ENCODE data around the gene ARAP1.

ARAP1 gene

GRCh38 chr11:72766152-72766902, 14.1 kb upstream of the ARAP1 start:
- Histone ChIP-seq H3K36me3 (ENCODE audit: insufficient read depth, insufficient read length, low read length) (no peaks in the 10 kb centered on the region), H3K9me3 (ENCODE audit: insufficient read depth, low read length) (no peaks in the 10 kb centered on the region), H3K9ac (ENCODE audit: insufficient read length, low read depth) (no peak overlapping the region), H3K27me3 (ENCODE audit: insufficient read depth, insufficient read length) (no peaks in the 10 kb centered on the region), H3K4me1 (ENCODE audit: insufficient read depth, insufficient read length) (peaks cover 21% of the 10 kb centered on the region), H3K4me3 (ENCODE audit: insufficient read length, low read depth) (no peak overlapping the region)
- DNase-seq (ENCODE audit: low read depth, low spot score), result no peak
- no peak for TF ChIP-seq ZNF274 (IDR thresholded peaks at IDR 0.05; ENCODE audit: low read depth, low read length)
- TF ChIP-seq SUZ12 (IDR thresholded peaks at IDR 0.05; ENCODE audit: extremely low read depth, insufficient read depth, insufficient read length), result no peak
- TF ChIP-seq YY1 (IDR thresholded peaks at IDR 0.05; ENCODE audit: insufficient read depth, insufficient read length), result no peak

- no peak overlapping the region for H3K9ac ChIP-seq (ENCODE audit: insufficient read length, low read depth)
- no peak for DNase-seq (ENCODE audit: low read depth, low spot score)
- no peaks in the 10 kb centered on the region for H3K27me3 ChIP-seq (ENCODE audit: insufficient read depth, insufficient read length)
- TF ChIP-seq SUZ12 (IDR thresholded peaks at IDR 0.05; ENCODE audit: extremely low read depth, insufficient read depth, insufficient read length) (no peak), ZNF274 (IDR thresholded peaks at IDR 0.05; ENCODE audit: low read depth, low read length) (no peak), YY1 (IDR thresholded peaks at IDR 0.05; ENCODE audit: insufficient read depth, insufficient read length) (no peak)
- H3K36me3 ChIP-seq (ENCODE audit: insufficient read depth, insufficient read length, low read length), result no peaks in the 10 kb centered on the region
- no peak overlapping the region for H3K4me3 ChIP-seq (ENCODE audit: insufficient read length, low read depth)
- H3K9me3 ChIP-seq (ENCODE audit: insufficient read depth, low read length), result no peaks in the 10 kb centered on the region
- peaks cover 17% of the 10 kb centered on the region for H3K4me1 ChIP-seq (ENCODE audit: insufficient read depth, insufficient read length)
These were observed 12.3 kb upstream of the ARAP1 start for GRCh38 chr11:72764503-72764902.

- TF ChIP-seq SUZ12 (IDR thresholded peaks at IDR 0.05; ENCODE audit: extremely low read depth, insufficient read depth, insufficient read length), result no peak
- TF ChIP-seq YY1 (IDR thresholded peaks at IDR 0.05; ENCODE audit: insufficient read depth, insufficient read length), result no peak
- Histone ChIP-seq H3K4me1 (ENCODE audit: insufficient read depth, insufficient read length) (peaks cover 18% of the 10 kb centered on the region), H3K36me3 (ENCODE audit: insufficient read depth, insufficient read length, low read length) (peaks cover 2% of the 10 kb centered on the region), H3K4me3 (ENCODE audit: insufficient read length, low read depth) (no peak overlapping the region), H3K27me3 (ENCODE audit: insufficient read depth, insufficient read length) (no peaks in the 10 kb centered on the region), H3K9ac (ENCODE audit: insufficient read length, low read depth) (no peak overlapping the region), H3K9me3 (ENCODE audit: insufficient read depth, low read length) (no peaks in the 10 kb centered on the region)
- no peak for DNase-seq (ENCODE audit: low read depth, low spot score)
These were observed 11.6 kb upstream of the ARAP1 start for GRCh38 chr11:72763823-72764222.

DNA sequence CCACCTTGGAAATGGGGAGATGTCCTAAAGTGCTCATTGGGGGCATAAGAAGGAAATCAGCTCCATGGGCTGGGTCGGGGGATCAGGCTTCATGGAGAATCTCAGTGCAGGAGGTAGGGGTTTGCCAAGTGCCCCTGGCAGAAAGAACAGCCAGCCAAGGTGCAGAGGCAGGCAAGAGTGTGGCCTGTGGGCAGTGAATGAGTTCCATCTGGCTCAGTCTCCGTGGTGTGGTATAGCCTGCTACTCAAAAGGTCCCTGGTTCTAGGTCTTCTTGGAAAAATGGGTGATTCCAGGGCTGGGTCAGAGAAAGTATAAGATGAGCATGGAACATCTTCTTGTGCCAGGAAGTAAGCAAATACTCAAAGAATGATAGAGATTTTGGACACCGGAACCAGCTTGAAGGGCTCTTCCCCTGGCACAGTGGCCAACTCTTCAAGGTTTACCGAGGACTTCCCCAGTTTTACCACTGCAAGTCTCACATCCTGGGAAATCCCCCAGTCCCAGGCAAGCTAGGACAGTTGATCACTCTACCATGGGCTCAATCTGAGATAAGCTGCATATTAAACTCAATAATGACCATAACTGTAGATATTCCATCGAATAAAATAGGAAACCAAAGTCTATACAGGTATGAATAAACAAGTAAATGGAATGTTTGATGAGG, 10.6 kb upstream of the ARAP1 start:
- Histone ChIP-seq H3K9me3 (ENCODE audit: insufficient read depth, low read length) (no peaks in the 10 kb centered on the region), H3K9ac (ENCODE audit: insufficient read length, low read depth) (no peak overlapping the region), H3K36me3 (ENCODE audit: insufficient read depth, insufficient read length, low read length) (peaks cover 9% of the 10 kb centered on the region), H3K4me1 (ENCODE audit: insufficient read depth, insufficient read length) (peaks cover 15% of the 10 kb centered on the region), H3K27me3 (ENCODE audit: insufficient read depth, insufficient read length) (no peaks in the 10 kb centered on the region), H3K4me3 (ENCODE audit: insufficient read length, low read depth) (no peak overlapping the region)
- TF ChIP-seq SUZ12 (IDR thresholded peaks at IDR 0.05; ENCODE audit: extremely low read depth, insufficient read depth, insufficient read length), result no peak
- no peak for TF ChIP-seq ZNF274 (IDR thresholded peaks at IDR 0.05; ENCODE audit: low read depth, low read length)
- TF ChIP-seq YY1 (IDR thresholded peaks at IDR 0.05; ENCODE audit: insufficient read depth, insufficient read length), result no peak
- no peak for DNase-seq (ENCODE audit: low read depth, low spot score)

DNA sequence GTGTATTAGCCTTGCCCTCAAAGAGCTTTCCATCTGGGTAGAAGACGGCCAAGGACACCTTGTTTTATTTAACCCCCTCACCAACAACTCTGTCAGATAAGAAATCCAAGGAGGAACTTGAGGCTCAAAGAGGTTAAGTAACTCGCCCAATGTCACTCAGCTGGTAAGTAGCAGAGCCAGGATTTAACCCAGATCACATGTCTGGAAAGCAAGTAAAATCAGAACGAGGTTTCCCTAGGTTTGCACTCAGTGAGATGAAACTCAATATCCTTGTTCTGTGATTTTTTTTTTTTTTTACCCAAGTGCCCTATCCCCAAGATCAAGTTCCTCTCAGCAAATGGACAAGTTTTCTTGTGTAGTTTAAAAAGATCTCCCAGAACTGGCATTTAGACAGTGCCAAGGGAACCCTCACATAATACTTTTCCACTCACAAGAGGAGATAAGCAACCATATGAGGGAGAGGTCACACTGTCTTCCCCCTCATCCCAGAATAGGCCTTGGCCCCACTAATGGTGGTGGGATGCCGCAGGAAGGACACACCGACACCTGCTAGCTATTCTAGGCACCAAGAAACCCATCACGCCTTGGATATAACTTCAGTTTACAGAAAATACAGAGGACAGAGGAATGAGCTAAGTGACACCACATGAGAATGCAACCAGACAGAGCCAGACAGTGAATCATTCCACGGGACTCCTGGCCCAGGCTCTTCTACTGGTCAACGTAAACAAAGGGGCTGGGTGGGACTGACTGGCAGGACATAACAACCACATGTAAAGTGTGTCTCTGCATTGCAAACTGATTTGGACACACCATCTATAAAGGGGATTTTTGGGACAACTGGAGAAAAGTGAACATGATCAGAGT, 8.6 kb upstream of the ARAP1 start:
- Histone ChIP-seq H3K36me3 (ENCODE audit: insufficient read depth, insufficient read length, low read length) (peaks cover 16% of the 10 kb centered on the region), H3K9ac (ENCODE audit: insufficient read length, low read depth) (no peak overlapping the region), H3K27me3 (ENCODE audit: insufficient read depth, insufficient read length) (no peaks in the 10 kb centered on the region), H3K4me3 (ENCODE audit: insufficient read length, low read depth) (no peak overlapping the region), H3K4me1 (ENCODE audit: insufficient read depth, insufficient read length) (peaks cover 11% of the 10 kb centered on the region), H3K9me3 (ENCODE audit: insufficient read depth, low read length) (no peaks in the 10 kb centered on the region)
- no peak for DNase-seq (ENCODE audit: low read depth, low spot score)
- TF ChIP-seq SUZ12 (IDR thresholded peaks at IDR 0.05; ENCODE audit: extremely low read depth, insufficient read depth, insufficient read length) (no peak), YY1 (IDR thresholded peaks at IDR 0.05; ENCODE audit: insufficient read depth, insufficient read length) (no peak), ZNF274 (IDR thresholded peaks at IDR 0.05; ENCODE audit: low read depth, low read length) (no peak)

DNA sequence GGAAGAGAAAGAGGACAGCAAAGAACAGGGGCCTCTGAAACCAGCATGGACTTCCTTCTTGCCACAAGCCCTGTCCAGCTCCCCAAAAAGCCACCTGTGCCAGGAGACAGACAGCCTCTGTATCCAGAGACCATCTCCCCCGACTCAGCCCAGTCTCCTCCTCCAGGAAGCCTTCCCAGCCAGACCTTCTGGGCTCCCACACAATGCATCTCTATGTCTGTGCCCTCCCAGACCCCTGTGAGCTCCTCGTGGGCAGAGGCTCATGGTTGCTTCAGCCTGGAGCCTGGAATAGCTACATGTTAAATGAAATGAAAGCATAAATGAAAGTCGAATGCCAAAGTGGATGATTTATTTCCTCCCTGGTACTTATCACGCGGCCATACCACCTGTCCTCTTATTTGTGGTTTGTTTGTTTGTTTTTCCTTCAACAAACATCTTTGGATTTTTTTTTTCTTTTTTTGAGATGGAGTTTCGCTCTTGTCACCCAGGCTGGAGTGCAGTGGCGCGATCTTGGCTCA, 7.3 kb upstream of the ARAP1 start:
- H3K9ac ChIP-seq (ENCODE audit: insufficient read length, low read depth), result no peak overlapping the region
- H3K27me3 ChIP-seq (ENCODE audit: insufficient read depth, insufficient read length), result no peaks in the 10 kb centered on the region
- no peak for DNase-seq (ENCODE audit: low read depth, low spot score)
- H3K36me3 ChIP-seq (ENCODE audit: insufficient read depth, insufficient read length, low read length), result peaks cover 16% of the 10 kb centered on the region
- peaks cover 11% of the 10 kb centered on the region for H3K4me1 ChIP-seq (ENCODE audit: insufficient read depth, insufficient read length)
- no peaks in the 10 kb centered on the region for H3K9me3 ChIP-seq (ENCODE audit: insufficient read depth, low read length)
- TF ChIP-seq SUZ12 (IDR thresholded peaks at IDR 0.05; ENCODE audit: extremely low read depth, insufficient read depth, insufficient read length) (no peak), YY1 (IDR thresholded peaks at IDR 0.05; ENCODE audit: insufficient read depth, insufficient read length) (no peak), ZNF274 (IDR thresholded peaks at IDR 0.05; ENCODE audit: low read depth, low read length) (no peak)
- no peak overlapping the region for H3K4me3 ChIP-seq (ENCODE audit: insufficient read length, low read depth)
